K562 (cell line): ENCODE data around the gene PRDM15. TPM values are rescaled to one million over a fixed set of nuclear protein-coding genes. Genes with fewer than 3 reads are reported as not detected.

Source experiments
- ETV1 ChIP-seq: fragments of 450-650 bp; conservative IDR thresholded peaks from 2 replicates; pipeline ENCODE4 v1.6.1; 2016; ENCODE audit warnings: missing genetic modification characterization, control low read depth, low read depth, missing compliant biosample characterization
- GABPB2 ChIP-seq: fragments of 250-450 bp; sonication (Bioruptor Pico); conservative IDR thresholded peaks from 2 replicates; pipeline ENCODE4 v1.5.1; 2021; ENCODE audit warnings: mild to moderate bottlenecking
- HMG20B ChIP-seq: fragments of 250-450 bp; sonication (Bioruptor Pico); IDR thresholded peaks from 2 replicates; pipeline ENCODE4 v1.5.0; 2021; ENCODE audit warnings: mild to moderate bottlenecking
- JUN ChIP-seq, 2 experiments: sonication (generic) in 1 of 2; formaldehyde crosslinking in 1 of 2; IDR thresholded peaks; 2 replicates each; pipeline versions ENCODE4 v1.6.1 to v1.8.0; 2012 to 2022; ENCODE audit warnings: borderline replicate concordance in 2 of 2, mild to moderate bottlenecking in 2 of 2, improper control_type of control experiment in 1 of 2, low read depth in 1 of 2, low read length in 1 of 2, missing genetic modification reagents in 1 of 2
- MTA1 ChIP-seq: fragments of 450-650 bp; IDR thresholded peaks from 2 replicates; pipeline ENCODE4 v1.6.1; 2017; ENCODE audit warnings: borderline replicate concordance
- MXI1 ChIP-seq: IDR thresholded peaks from 2 replicates; pipeline ENCODE4 v1.6.1; 2011; ENCODE audit warnings: low read depth, mild to moderate bottlenecking, improper control_type of control experiment, low read length
- MYNN ChIP-seq, 2 experiments: sonication (generic); formaldehyde crosslinking in 1 of 2; IDR thresholded peaks; 2 replicates each; pipeline versions ENCODE4 v1.5.0 to v1.6.1; 2016 to 2020; ENCODE audit warnings: antibody characterized with exemption in 1 of 2, missing genetic modification reagents in 1 of 2
- NBN ChIP-seq: fragments of 450-650 bp; IDR thresholded peaks from 2 replicates; pipeline ENCODE4 v1.6.1; 2016; ENCODE audit warnings: low read depth, mild to moderate bottlenecking
- RCOR1 ChIP-seq, 2 experiments: IDR thresholded peaks; 2 replicates each; pipeline ENCODE4 v1.6.1; 2012; ENCODE audit warnings: low read depth in 2 of 2, low read length in 2 of 2, borderline replicate concordance in 1 of 2, improper control_type of control experiment in 1 of 2
- SIRT6 ChIP-seq: IDR thresholded peaks from one replicate; pipeline ENCODE4 v1.6.1; 2012; ENCODE audit warnings: low read depth, mild to moderate bottlenecking, control low read depth, inconsistent platforms, low read length, moderate library complexity
- SMARCA5 ChIP-seq: fragments of 450-650 bp; IDR thresholded peaks from 2 replicates; pipeline ENCODE4 v1.6.1; 2016
- ZNF584 ChIP-seq: fragments of 200-800 bp; sonication (Bioruptor generic); IDR thresholded peaks from 2 replicates; pipeline ENCODE4 v1.6.1; 2016; ENCODE audit warnings: low read depth, mild to moderate bottlenecking, missing genetic modification characterization, missing compliant biosample characterization
- polyA plus RNA-seq, 8 experiments: library from polyadenylated mRNA; depleted of rRNA in 4 of 8; stranded (reverse) in 5 of 8; unstranded in 3 of 8; fragments of >200 nt; fragmentation: Nextera tagmentation in 2 of 8; fragmentation: Illumina TruSeq in 1 of 8; extraction: Ambion mirVana in 2 of 8; extraction: Trizol in 1 of 8; gene quantifications; 2 replicates each; pipeline versions ENCODE4 v1.2.1 to v1.2.3, GENCODE V29; 2011 to 2014; ENCODE audit warnings: inconsistent platforms in 1 of 8, missing spikeins in 1 of 8
- total RNA-seq, 7 experiments: library from RNA; depleted of rRNA in 6 of 7; stranded (reverse); fragments of >200 nt in 6 of 7; fragmentation: Illumina TruSeq in 2 of 7; extraction: Trizol in 2 of 7; gene quantifications; 2 replicates each; pipeline versions ENCODE4 v1.2.1 to v1.2.3, GENCODE V29; 2011 to 2021; ENCODE audit warnings: low replicate concordance in 1 of 7
- TF ChIP-seq, protein P1 (sequence below): fragments of 200-600 bp; sonication (generic); IDR thresholded peaks from one replicate; pipeline ENCODE4 v1.6.1; 2012; ENCODE audit warnings: mild to moderate bottlenecking, low read depth, low read length, inconsistent platforms
- TF ChIP-seq, protein P2 (sequence below): fragments of 250-450 bp; sonication (Bioruptor Pico); IDR thresholded peaks from 2 replicates; pipeline ENCODE4 v1.9.0; 2021; ENCODE audit warnings: mild to moderate bottlenecking, inconsistent platforms

Gene PRDM15
- total and polyA plus RNA-seq, 9 of the 15 experiments (the other 6 are each of a cell fraction or from before 2014, with no cell fraction given): 0.93 to 9.2 (median 6.2) TPM

DNA sequence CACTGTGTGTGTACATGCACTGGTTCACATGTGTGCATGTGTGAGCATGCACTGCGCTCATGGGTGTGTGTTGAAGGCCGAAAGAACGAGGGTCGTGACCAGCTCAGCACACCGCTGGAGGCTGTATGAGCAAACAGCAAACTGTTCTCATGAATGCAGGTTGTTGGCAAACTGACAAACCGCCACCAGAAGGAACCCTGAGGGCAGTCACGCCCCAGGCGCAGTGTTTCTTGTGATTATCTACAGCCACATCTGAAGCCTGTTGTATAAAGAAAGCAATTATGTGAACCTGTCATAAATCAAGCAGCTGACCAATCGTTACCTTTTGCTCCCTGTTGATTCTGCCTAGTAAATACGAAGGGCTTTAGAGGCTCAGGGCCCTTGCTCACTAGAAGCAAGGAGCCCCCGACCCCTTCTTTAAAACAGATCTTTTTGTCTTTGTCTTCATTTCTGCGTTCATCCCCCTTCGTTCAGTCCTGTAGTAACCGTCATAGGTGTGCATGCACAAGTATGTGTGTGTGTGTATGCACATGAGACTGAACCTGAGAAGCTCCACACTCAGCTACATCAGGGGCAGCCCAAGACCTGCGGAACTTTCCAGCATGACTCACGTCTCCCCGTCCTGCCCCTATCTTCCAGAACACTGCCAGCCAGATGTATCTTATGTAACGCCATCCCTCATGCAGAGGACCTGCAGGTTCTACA lies 95.5 kb downstream of the PRDM15 start (continued):
- TF ChIP-seq, protein P1, sequence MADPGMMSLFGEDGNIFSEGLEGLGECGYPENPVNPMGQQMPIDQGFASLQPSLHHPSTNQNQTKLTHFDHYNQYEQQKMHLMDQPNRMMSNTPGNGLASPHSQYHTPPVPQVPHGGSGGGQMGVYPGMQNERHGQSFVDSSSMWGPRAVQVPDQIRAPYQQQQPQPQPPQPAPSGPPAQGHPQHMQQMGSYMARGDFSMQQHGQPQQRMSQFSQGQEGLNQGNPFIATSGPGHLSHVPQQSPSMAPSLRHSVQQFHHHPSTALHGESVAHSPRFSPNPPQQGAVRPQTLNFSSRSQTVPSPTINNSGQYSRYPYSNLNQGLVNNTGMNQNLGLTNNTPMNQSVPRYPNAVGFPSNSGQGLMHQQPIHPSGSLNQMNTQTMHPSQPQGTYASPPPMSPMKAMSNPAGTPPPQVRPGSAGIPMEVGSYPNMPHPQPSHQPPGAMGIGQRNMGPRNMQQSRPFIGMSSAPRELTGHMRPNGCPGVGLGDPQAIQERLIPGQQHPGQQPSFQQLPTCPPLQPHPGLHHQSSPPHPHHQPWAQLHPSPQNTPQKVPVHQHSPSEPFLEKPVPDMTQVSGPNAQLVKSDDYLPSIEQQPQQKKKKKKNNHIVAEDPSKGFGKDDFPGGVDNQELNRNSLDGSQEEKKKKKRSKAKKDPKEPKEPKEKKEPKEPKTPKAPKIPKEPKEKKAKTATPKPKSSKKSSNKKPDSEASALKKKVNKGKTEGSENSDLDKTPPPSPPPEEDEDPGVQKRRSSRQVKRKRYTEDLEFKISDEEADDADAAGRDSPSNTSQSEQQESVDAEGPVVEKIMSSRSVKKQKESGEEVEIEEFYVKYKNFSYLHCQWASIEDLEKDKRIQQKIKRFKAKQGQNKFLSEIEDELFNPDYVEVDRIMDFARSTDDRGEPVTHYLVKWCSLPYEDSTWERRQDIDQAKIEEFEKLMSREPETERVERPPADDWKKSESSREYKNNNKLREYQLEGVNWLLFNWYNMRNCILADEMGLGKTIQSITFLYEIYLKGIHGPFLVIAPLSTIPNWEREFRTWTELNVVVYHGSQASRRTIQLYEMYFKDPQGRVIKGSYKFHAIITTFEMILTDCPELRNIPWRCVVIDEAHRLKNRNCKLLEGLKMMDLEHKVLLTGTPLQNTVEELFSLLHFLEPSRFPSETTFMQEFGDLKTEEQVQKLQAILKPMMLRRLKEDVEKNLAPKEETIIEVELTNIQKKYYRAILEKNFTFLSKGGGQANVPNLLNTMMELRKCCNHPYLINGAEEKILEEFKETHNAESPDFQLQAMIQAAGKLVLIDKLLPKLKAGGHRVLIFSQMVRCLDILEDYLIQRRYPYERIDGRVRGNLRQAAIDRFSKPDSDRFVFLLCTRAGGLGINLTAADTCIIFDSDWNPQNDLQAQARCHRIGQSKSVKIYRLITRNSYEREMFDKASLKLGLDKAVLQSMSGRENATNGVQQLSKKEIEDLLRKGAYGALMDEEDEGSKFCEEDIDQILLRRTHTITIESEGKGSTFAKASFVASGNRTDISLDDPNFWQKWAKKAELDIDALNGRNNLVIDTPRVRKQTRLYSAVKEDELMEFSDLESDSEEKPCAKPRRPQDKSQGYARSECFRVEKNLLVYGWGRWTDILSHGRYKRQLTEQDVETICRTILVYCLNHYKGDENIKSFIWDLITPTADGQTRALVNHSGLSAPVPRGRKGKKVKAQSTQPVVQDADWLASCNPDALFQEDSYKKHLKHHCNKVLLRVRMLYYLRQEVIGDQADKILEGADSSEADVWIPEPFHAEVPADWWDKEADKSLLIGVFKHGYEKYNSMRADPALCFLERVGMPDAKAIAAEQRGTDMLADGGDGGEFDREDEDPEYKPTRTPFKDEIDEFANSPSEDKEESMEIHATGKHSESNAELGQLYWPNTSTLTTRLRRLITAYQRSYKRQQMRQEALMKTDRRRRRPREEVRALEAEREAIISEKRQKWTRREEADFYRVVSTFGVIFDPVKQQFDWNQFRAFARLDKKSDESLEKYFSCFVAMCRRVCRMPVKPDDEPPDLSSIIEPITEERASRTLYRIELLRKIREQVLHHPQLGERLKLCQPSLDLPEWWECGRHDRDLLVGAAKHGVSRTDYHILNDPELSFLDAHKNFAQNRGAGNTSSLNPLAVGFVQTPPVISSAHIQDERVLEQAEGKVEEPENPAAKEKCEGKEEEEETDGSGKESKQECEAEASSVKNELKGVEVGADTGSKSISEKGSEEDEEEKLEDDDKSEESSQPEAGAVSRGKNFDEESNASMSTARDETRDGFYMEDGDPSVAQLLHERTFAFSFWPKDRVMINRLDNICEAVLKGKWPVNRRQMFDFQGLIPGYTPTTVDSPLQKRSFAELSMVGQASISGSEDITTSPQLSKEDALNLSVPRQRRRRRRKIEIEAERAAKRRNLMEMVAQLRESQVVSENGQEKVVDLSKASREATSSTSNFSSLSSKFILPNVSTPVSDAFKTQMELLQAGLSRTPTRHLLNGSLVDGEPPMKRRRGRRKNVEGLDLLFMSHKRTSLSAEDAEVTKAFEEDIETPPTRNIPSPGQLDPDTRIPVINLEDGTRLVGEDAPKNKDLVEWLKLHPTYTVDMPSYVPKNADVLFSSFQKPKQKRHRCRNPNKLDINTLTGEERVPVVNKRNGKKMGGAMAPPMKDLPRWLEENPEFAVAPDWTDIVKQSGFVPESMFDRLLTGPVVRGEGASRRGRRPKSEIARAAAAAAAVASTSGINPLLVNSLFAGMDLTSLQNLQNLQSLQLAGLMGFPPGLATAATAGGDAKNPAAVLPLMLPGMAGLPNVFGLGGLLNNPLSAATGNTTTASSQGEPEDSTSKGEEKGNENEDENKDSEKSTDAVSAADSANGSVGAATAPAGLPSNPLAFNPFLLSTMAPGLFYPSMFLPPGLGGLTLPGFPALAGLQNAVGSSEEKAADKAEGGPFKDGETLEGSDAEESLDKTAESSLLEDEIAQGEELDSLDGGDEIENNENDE: no peak
- TF ChIP-seq SMARCA5 (no peak), NBN (no peak), SIRT6 (no peak), HMG20B (CRISPR knock-in tag) (no peak), ETV1 (tag) (no peak), MTA1 (no peak), MXI1 (no peak), JUN (IDR thresholded peaks at IDR 0.05; ENCODE audit: borderline replicate concordance, low read depth, low read length) (no peak), JUN (CRISPR knock-in tag; IDR thresholded peaks at IDR 0.05; ENCODE audit: borderline replicate concordance) (no peak), ZNF584 (CRISPR knock-in tag) (no peak), GABPB2 (CRISPR knock-in tag) (no peak), MYNN (IDR thresholded peaks at IDR 0.05) (no peak), MYNN (CRISPR knock-in tag; IDR thresholded peaks at IDR 0.05) (no peak), RCOR1 (IDR thresholded peaks at IDR 0.05; ENCODE audit: borderline replicate concordance in 1 of 2, low read depth in 2 of 2, low read length in 2 of 2) (peak in 1 of 2 experiments; percentile 41; a peak in 1 of 4 replicates)
- TF ChIP-seq, protein P2, sequence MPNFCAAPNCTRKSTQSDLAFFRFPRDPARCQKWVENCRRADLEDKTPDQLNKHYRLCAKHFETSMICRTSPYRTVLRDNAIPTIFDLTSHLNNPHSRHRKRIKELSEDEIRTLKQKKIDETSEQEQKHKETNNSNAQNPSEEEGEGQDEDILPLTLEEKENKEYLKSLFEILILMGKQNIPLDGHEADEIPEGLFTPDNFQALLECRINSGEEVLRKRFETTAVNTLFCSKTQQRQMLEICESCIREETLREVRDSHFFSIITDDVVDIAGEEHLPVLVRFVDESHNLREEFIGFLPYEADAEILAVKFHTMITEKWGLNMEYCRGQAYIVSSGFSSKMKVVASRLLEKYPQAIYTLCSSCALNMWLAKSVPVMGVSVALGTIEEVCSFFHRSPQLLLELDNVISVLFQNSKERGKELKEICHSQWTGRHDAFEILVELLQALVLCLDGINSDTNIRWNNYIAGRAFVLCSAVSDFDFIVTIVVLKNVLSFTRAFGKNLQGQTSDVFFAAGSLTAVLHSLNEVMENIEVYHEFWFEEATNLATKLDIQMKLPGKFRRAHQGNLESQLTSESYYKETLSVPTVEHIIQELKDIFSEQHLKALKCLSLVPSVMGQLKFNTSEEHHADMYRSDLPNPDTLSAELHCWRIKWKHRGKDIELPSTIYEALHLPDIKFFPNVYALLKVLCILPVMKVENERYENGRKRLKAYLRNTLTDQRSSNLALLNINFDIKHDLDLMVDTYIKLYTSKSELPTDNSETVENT: no peak
